ENCODE results near the gene NR2C2AP.

GRCh38 chr19:19193926-19194325, 9.3 kb downstream of the NR2C2AP start:
- TF ChIP-seq KAT7 (CRISPR knock-in tag; IDR thresholded peaks at IDR 0.05; ENCODE audit: borderline replicate concordance) (no peak), CTCF (CRISPR knock-in tag; IDR thresholded peaks at IDR 0.05) (no peak), ZNF639 (CRISPR knock-in tag; conservative IDR thresholded peaks at IDR 0.05) (no peak), JUNB (CRISPR knock-in tag; IDR thresholded peaks at IDR 0.05; ENCODE audit: borderline replicate concordance) (no peak), ZBTB7A (CRISPR knock-in tag; IDR thresholded peaks at IDR 0.05) (no peak)
- TF ChIP-seq, protein P1, sequence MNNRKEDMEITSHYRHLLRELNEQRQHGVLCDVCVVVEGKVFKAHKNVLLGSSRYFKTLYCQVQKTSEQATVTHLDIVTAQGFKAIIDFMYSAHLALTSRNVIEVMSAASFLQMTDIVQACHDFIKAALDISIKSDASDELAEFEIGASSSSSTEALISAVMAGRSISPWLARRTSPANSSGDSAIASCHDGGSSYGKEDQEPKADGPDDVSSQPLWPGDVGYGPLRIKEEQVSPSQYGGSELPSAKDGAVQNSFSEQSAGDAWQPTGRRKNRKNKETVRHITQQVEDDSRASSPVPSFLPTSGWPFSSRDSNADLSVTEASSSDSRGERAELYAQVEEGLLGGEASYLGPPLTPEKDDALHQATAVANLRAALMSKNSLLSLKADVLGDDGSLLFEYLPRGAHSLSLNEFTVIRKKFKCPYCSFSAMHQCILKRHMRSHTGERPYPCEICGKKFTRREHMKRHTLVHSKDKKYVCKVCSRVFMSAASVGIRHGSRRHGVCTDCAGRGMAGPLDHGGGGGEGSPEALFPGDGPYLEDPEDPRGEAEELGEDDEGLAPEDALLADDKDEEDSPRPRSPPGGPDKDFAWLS (CRISPR knock-in tag; IDR thresholded peaks at IDR 0.05; ENCODE audit: borderline replicate concordance), result no peak
- TF ChIP-seq, protein P2, sequence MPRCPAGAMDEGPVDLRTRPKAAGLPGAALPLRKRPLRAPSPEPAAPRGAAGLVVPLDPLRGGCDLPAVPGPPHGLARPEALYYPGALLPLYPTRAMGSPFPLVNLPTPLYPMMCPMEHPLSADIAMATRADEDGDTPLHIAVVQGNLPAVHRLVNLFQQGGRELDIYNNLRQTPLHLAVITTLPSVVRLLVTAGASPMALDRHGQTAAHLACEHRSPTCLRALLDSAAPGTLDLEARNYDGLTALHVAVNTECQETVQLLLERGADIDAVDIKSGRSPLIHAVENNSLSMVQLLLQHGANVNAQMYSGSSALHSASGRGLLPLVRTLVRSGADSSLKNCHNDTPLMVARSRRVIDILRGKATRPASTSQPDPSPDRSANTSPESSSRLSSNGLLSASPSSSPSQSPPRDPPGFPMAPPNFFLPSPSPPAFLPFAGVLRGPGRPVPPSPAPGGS (CRISPR knock-in tag; IDR thresholded peaks at IDR 0.05), result no peak
- TF ChIP-seq, protein P3, sequence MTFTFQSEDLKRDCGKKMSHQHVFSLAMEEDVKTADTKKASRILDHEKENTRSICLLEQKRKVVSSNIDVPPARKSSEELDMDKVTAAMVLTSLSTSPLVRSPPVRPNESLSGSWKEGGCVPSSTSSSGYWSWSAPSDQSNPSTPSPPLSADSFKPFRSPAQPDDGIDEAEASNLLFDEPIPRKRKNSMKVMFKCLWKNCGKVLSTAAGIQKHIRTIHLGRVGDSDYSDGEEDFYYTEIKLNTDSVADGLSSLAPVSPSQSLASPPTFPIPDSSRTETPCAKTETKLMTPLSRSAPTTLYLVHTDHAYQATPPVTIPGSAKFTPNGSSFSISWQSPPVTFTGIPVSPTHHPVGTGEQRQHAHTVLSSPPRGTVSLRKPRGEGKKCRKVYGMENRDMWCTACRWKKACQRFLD (CRISPR knock-in tag; IDR thresholded peaks at IDR 0.05; ENCODE audit: borderline replicate concordance), result no peak

Data from HepG2 (cell line).